H4 (cell line): Measurements from ENCODE around the gene SPOCD1. TPM values are rescaled to one million over a fixed set of nuclear protein-coding genes. Genes with fewer than 3 reads are reported as not detected.

Source experiments
- DNase-seq: peaks from one replicate; pipeline ENCODE4 v3.0.0-alpha.2; 2015; ENCODE audit warnings: low spot score
- total RNA-seq: library from RNA; depleted of rRNA; stranded (reverse); fragments of >200 nt; shearing (Covaris generic); gene quantifications from 2 replicates; pipeline ENCODE4 v1.2.3, GENCODE V29; 2014

Gene SPOCD1
- total RNA-seq, 1 experiment from 2014 or later = 3.6 TPM

DNA sequence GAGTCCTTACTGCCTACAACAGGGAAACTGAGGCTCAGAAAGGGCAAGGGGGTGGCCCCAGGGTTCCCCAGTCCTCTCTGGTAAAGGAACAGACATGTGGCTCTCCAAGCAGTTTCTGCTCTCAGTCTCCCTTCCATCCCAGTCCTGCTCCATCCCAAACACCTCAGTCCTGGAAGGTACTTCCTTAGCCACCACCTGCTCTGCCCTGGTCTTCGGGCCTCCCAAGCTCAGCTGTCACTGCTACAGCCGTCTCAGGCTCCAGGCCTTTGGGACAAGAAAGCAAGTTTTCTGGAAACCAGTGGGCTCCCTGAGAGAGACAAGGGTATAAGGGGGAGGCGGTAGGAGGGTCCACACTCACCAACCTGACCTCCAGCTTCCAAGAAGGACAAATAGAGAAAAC is 28.6 kb downstream of the SPOCD1 start:
- no peak for DNase-seq

DNA sequence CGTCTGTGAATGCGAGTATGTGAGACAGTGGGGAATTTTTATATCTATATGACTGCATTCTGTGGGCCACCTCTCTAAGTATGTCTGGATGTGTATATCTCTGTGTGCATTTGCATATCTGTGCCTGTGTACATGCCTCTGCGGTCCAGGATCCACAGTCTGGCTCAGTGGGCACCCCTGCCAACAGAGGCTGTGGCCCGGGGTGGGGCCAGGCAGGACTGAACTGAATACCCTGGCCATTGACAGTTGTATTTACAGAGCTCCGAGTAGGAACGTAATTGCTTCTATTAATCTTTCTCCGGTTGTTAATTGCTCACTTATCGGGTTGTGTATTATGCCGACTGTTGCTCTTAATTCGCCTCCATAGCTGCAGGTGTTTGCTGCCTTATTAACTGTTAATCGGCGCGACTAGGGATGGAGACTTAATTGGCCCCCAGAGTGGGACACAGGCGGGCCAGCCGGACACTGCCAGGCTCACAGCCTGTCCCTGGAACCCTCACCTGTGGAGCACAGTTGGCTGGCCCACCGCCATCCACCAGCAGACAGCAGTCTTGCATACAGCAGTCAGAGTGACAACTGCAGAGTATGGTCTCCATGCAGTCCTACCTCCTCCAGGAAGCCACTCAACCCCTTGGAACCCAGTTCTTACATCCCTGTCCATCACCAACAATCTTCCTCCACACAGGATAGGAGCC is 29.3 kb downstream of the SPOCD1 start:
- DNase-seq = no peak

GRCh38 chr1:31785947-31786290 is 29.9 kb downstream of the SPOCD1 start:
- DNase-seq = no peak

DNA sequence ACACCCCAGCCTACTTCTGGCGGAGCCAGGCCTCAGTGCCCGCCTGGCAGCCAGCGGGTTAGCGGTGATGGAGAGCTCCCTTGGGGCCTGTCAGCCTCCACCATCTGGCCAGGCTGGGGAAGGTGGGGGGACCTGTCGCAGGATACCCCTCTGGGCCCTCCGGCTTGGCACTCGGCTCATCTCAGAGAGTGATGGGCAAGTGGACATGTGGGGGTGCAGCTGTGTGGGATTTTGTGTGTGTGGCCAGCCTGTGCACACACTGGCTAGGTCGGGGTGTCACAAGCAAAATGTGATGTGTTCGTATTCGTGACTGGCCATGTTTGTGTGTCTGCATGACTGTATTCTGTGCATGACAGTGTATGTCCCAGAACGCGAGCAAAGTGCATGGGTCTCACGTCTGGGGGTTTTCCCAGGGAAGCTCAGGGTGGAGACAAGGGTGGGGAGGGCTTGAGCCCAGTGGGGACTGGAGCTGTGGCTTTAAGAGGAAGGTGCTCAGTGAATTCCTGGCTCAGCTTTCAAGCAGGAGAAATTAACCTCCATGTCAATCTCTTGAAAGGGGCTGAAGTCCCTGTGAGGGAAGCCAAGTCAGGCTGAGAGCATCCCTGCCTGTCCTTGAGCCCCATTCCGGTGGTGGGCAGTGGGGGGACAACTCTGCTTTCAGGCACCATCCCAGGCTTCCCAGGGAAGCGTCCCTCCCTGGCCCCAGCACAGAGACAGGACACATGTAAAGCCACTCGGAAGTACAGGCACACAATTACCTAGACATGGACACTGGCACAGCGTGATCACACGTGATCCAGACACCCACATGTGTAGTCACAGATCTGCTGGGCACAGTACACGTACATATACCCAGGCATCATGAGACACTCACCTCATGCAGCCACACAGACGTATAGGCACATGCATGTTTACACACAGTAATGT is 30.5 kb downstream of the SPOCD1 start:
- no peak for DNase-seq

GRCh38 chr1:31784356-31785019 is 31.3 kb downstream of the SPOCD1 start:
- DNase-seq = no peak

- no peak for DNase-seq
Observed at GRCh38 chr1:31783846-31784245, 32.0 kb downstream of the SPOCD1 start.

GRCh38 chr1:31782421-31783410 is 33.1 kb downstream of the SPOCD1 start:
- no peak for DNase-seq

- DNase-seq = no peak
Observed at GRCh38 chr1:31781756-31782371, 34.0 kb downstream of the SPOCD1 start.

DNA sequence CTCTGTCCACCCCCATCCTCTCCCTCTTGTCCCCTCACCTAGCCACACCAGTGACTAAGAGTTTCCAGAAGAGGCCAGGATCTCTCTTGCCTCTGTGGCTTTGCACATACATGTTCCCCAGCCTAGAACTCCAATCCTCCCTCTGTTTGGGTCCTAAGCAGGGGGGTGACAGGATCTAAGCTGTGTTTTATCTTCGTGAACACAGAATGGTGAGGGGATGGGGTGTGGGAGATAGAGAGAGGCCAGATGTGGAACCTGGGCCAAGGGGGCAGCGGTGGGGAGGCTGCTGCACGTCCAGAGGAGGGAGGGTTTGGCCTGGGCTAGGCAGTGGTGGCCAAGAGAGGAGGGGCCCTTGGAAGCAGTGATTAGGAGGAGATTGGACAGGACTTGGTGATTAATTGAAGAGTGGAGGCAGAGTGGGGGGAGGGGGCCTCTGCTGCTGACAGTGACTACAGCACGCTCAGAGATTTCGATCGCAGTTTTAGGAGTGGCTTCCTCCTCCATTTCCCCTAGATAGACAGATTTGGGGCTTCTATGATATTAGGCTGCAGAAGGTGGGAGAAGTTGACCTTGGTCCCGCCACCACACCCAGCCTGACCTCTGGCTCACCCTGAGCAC is 34.6 kb downstream of the SPOCD1 start:
- no peak for DNase-seq

- peak; percentile 48 for DNase-seq
Observed at GRCh38 chr1:31780632-31781031, 35.2 kb downstream of the SPOCD1 start.

DNA sequence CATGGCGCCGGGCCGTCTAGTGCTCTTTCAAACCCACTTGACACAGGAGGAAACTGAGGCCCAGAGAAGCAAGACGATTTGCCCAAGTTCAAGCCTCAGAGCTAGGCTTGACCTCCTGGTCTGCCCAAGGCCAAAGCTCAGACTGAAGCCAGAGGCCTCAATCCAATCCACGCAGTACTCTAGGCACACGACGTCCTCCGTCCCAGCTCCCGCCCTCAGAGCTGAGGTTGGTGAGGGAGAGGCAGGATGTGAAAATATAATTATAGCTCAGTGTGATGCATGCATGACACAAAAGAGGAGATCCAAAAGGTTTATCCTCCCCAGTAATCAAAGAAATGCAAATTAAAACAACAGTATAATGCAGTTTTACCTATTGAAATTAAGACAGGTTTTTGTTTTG is 36.1 kb downstream of the SPOCD1 start:
- no peak for DNase-seq

GRCh38 chr1:31778763-31779488 is 36.9 kb downstream of the SPOCD1 start:
- DNase-seq = no peak

GRCh38 chr1:31776516-31776915 is 39.3 kb downstream of the SPOCD1 start:
- no peak for DNase-seq

DNA sequence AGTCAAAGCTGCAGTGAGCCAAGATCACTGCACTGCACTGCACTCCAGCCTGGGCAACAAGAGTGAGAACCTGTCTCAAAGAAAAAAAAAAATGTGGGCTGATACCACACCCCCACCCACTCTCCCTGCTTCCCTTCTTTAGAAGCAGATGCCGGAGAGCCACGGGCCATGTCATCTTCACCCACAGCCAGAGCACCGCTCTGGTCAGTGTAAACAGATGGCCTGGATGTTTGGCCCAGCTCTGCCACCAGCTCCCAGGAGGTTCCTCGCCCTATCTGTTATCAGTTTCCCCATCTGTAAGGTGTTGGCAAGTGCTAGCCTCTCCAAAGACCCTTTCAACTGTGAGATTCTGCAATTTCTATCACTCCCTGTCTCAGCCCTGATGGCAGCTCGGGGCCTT is 39.8 kb downstream of the SPOCD1 start:
- DNase-seq = no peak

DNA sequence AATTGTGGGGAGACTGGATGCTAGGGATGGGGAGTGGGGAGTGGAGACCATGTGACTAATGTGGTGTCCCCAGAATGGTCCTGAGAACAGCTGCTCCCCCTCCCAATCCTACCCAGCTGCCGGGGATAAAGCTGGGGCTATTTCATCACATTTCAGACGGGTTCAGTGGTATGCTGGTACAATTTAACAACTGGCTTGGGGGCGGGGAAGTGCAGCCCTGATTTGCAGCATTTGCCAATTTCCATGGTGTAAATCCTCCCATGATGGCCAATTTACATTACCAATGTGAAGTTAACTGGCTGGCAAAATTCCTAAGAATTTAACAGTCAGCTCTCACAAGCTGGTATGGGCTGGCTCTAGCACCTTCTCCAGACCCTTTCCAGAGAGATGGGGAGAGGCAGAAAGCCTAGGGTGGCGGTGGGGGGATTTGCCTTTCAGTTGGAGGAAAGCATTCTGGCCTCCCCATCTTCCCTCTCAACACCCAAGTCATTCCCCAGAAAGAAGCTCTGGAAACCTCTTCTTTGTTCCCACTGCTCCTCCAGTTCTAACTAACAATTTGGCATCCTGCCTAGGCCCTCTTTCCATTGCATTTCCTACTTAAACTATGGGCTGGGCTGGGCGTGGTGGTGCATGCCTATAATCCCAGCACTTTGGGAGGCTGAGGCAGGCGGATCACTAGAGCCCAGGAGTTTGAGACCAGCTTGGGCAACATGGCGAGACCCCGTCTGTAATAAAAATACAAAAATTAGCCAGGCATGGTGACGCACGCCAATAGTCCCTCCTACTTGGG is 40.4 kb downstream of the SPOCD1 start:
- DNase-seq = no peak

GRCh38 chr1:31774495-31774894 is 41.3 kb downstream of the SPOCD1 start:
- no peak for DNase-seq

DNA sequence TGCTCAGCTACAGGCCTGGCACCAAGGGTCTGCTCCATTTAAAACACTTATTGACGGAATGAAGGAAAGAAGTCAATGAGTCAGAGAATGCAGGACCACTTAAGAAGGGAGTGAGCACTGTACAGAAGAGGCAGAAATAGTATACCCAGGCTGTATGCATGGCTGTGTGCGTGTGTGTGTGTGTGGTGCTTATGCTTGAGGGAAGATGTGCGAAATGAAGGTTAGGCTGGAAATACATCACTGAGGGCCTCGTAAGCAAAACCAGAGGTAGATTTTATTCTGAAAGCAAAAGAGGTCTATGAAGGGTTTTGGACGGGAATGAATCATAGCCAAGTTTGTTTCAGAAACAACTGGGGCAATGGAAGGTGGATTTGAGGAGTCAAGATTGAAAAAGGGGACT is 42.0 kb downstream of the SPOCD1 start:
- DNase-seq = no peak

- no peak for DNase-seq
Observed at GRCh38 chr1:31772669-31773248, 43.1 kb downstream of the SPOCD1 start.
